ENCODE measurements around the gene LIPC. TPM values are rescaled to one million over a fixed set of nuclear protein-coding genes. Genes with fewer than 3 reads are reported as not detected.

LIPC gene
- total and polyA plus RNA-seq, 2 experiments from 2014 or later, result not detected

GRCh38 chr15:58515807-58516206 lies 84.0 kb downstream of the LIPC start (continued):
- no peak for TF ChIP-seq ZNF462 (CRISPR knock-in tag; IDR thresholded peaks at IDR 0.05)

GRCh38 chr15:58517252-58517681 lies 85.5 kb downstream of the LIPC start:
- no peak overlapping the region for H3K27ac Mint-ChIP-seq
- Histone ChIP-seq H3K4me3 (no peak overlapping the region), H3K4me2 (no peak overlapping the region), H3K79me2 (replicated peaks; ENCODE audit: insufficient read depth) (no peaks in the 10 kb centered on the region), H3K9me2 (ENCODE audit: insufficient read depth) (no peaks in the 10 kb centered on the region), H4K20me1 (replicated peaks; ENCODE audit: insufficient read depth) (no peaks in the 10 kb centered on the region), H3K4me1 (ENCODE audit: insufficient read depth) (peaks cover 7% of the 10 kb centered on the region), H3K36me3 (ENCODE audit: insufficient read depth) (no peaks in the 10 kb centered on the region), H3F3A (replicated peaks; ENCODE audit: low read depth) (no peaks in the 10 kb centered on the region), H3K27me3 (ENCODE audit: insufficient read depth) (no peaks in the 10 kb centered on the region), H2AFZ (no peak overlapping the region), H3K27ac (ENCODE audit: low read depth) (no peak overlapping the region)
- ATAC-seq, result peak; percentile 38; the same call in 1 of the 3 replicates
- H3K9me3 Mint-ChIP-seq, result no peaks in the 10 kb centered on the region; the same call in 1 of the 3 replicates
- TF ChIP-seq JUNB (IDR thresholded peaks at IDR 0.05; ENCODE audit: unreplicated experiment) (no peak), ZNF331 (CRISPR knock-in tag; IDR thresholded peaks at IDR 0.05; ENCODE audit: low read depth) (no peak), CTCF (conservative IDR thresholded peaks at IDR 0.05; ENCODE audit: low read depth in 2 of 2) (peak; percentile 26 to 30; a peak in 3 of 4 replicates), STAT1 (IDR thresholded peaks at IDR 0.05; ENCODE audit: unreplicated experiment) (no peak), ZNF462 (CRISPR knock-in tag; IDR thresholded peaks at IDR 0.05) (no peak), NANOG (IDR thresholded peaks at IDR 0.05; ENCODE audit: borderline replicate concordance) (no peak)
- H3K4me1 Mint-ChIP-seq, result peaks cover 16% of the 10 kb centered on the region
- DNase-seq (ENCODE audit: low spot score), result peak; percentile 12
- H3K36me3 Mint-ChIP-seq (ENCODE audit: low read depth), result no peaks in the 10 kb centered on the region
- H3K27me3 Mint-ChIP-seq (ENCODE audit: insufficient read depth, low read depth, poor library complexity), result no peaks in the 10 kb centered on the region
- H3K4me3 Mint-ChIP-seq, result no peak overlapping the region
